ENCODE data around the gene CCDC85C.

DNA sequence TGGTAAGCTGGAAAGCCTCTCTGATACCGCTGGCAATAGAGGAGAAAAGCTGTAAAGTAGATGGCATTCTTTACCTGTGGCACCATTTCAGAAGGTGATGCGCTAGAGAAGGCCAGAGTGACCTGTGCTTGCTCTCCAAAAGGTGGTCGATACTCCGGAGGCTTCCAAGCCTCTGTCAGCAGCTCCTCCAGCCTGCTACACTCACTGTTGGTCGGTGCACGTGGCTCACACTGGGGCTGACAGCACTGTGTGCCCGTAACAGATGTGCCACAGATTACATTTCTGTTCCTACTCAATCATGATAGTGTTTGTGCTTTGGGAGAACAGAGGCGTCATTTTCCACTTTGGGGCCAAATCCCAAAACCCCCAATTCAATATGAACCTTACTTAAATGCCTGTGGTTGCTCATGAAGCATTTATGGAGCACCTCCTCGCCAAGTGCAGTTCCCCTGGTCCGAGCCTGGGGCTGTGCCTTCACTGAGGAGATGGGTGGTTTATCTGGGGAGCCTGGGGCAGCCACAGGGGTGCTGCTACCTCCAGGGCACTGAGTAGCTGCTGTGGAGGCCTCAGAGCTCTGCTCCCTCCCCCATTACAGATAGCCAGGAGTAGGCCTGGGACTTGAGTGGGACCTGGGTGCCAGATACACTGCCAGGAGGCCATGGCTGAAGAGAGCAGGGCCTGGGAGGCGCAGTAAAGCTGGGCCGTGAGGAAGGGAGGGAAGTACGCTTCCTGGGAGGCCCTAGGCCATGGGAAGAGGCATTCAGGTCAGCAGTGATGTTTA lies 96.0 kb downstream of the CCDC85C start:
- no peak for TF ChIP-seq EZH2 (IDR thresholded peaks at IDR 0.05)
- no peak for TF ChIP-seq POLR2AphosphoS5 (IDR thresholded peaks at IDR 0.05; ENCODE audit: borderline replicate concordance, low read depth, low read length)
- no peak for TF ChIP-seq FOXP2 (optimal IDR thresholded peaks at IDR 0.05; ENCODE audit: control extremely low read depth, extremely low read length, insufficient read depth)

All from SK-N-MC (cell line).